ENCODE results near the gene SEPTIN7. TPM values are rescaled to one million over a fixed set of nuclear protein-coding genes. Genes with fewer than 3 reads are reported as not detected.

SEPTIN7 gene
- total RNA-seq, 1 experiment from 2014 or later: 140 TPM

DNA sequence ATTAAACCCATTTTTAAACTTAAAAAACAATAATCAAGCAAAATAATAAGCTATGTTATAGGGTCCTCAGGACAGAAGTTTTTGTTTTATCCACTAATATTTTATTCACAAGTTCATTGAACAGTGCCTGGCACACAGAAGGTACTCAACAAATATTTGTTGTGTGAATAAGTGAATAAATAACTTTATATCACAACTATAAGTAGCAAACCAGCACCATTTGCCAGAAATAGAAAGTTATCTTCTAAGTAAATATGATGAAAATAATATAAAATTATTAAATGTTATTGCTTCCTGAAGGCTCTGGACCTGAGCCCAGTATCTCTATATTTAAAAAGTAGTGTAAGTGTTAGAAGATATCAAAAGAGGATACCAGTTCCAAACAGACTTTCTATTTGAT is 29.1 kb upstream of the SEPTIN7 start:
- Histone ChIP-seq H2AFZ (ENCODE audit: low read depth, low read length, poor library complexity, severe bottlenecking) (no peak overlapping the region), H3K27me3 (ENCODE audit: insufficient read depth, low read length) (no peaks in the 10 kb centered on the region), H3K9ac (ENCODE audit: low read length) (no peak overlapping the region), H3K27ac (ENCODE audit: low read depth, low read length) (no peak overlapping the region), H3K79me2 (ENCODE audit: insufficient read depth, low read length) (no peaks in the 10 kb centered on the region), H3K4me3 (replicated peaks in 1 of 2; ENCODE audit: low read depth in 1 of 2, low read length in 2 of 2) (no peak overlapping the region), H3K4me2 (ENCODE audit: low read length) (no peak overlapping the region), H3K36me3 (ENCODE audit: control insufficient read depth in 1 of 2, insufficient read depth in 2 of 2, low read length in 2 of 2) (no peaks in the 10 kb centered on the region), H3K9me3 (ENCODE audit: control insufficient read depth in 1 of 2, insufficient read depth in 1 of 2, low read depth in 1 of 2, low read length in 2 of 2) (no peaks in the 10 kb centered on the region), H4K20me1 (ENCODE audit: insufficient read depth) (no peaks in the 10 kb centered on the region), H3K9me2 (ENCODE audit: insufficient read depth) (no peaks in the 10 kb centered on the region), H3K4me1 (ENCODE audit: control insufficient read depth in 1 of 2, insufficient read depth in 2 of 2, low read length in 2 of 2) (no peaks in the 10 kb centered on the region)
- intact Hi-C loops (cut with micrococcal nuclease): no loop called here
- no TSS peak for BruUV-seq (replicated peaks)
- POLR2A ChIA-PET: no interaction called here
- TF ChIP-seq TCF7L2 (IDR thresholded peaks at IDR 0.05; ENCODE audit: borderline replicate concordance, extremely low read depth, insufficient read depth, insufficient read length): no peak
- TF ChIP-seq CBX3 (IDR thresholded peaks at IDR 0.05; ENCODE audit: low read depth): no peak
- TF ChIP-seq RAD21 (IDR thresholded peaks at IDR 0.05; ENCODE audit: low read depth): no peak
- TF ChIP-seq ZFX (IDR thresholded peaks at IDR 0.05): no peak
- TF ChIP-seq, protein P1, sequence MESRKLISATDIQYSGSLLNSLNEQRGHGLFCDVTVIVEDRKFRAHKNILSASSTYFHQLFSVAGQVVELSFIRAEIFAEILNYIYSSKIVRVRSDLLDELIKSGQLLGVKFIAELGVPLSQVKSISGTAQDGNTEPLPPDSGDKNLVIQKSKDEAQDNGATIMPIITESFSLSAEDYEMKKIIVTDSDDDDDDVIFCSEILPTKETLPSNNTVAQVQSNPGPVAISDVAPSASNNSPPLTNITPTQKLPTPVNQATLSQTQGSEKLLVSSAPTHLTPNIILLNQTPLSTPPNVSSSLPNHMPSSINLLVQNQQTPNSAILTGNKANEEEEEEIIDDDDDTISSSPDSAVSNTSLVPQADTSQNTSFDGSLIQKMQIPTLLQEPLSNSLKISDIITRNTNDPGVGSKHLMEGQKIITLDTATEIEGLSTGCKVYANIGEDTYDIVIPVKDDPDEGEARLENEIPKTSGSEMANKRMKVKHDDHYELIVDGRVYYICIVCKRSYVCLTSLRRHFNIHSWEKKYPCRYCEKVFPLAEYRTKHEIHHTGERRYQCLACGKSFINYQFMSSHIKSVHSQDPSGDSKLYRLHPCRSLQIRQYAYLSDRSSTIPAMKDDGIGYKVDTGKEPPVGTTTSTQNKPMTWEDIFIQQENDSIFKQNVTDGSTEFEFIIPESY (IDR thresholded peaks at IDR 0.05; ENCODE audit: extremely low read depth, insufficient replicate concordance, low read length): no peak
- no peak for TF ChIP-seq FOSL1 (IDR thresholded peaks at IDR 0.05; ENCODE audit: low read depth)
- TF ChIP-seq POLR2A (IDR thresholded peaks at IDR 0.05; ENCODE audit: borderline replicate concordance, extremely low read depth, insufficient read depth, insufficient read length): no peak
- TF ChIP-seq SP1 (IDR thresholded peaks at IDR 0.05; ENCODE audit: low read depth): no peak
- TF ChIP-seq SRF (IDR thresholded peaks at IDR 0.05; ENCODE audit: low read depth): no peak
- TF ChIP-seq, protein P2, sequence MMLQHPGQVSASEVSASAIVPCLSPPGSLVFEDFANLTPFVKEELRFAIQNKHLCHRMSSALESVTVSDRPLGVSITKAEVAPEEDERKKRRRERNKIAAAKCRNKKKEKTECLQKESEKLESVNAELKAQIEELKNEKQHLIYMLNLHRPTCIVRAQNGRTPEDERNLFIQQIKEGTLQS (IDR thresholded peaks at IDR 0.05): no peak
- TF ChIP-seq EZH2phosphoT487 (IDR thresholded peaks at IDR 0.05; ENCODE audit: borderline replicate concordance): no peak
- no peak for TF ChIP-seq EGR1 (IDR thresholded peaks at IDR 0.05; ENCODE audit: low read depth)
- TF ChIP-seq, protein P3, sequence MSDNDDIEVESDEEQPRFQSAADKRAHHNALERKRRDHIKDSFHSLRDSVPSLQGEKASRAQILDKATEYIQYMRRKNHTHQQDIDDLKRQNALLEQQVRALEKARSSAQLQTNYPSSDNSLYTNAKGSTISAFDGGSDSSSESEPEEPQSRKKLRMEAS (IDR thresholded peaks at IDR 0.05): no peak
- no peak for TF ChIP-seq CEBPB (IDR thresholded peaks at IDR 0.05; ENCODE audit: low read depth)
- TF ChIP-seq YY1 (IDR thresholded peaks at IDR 0.05; ENCODE audit: extremely low read depth, insufficient replicate concordance, low read depth, low read length): no peak
- ATAC-seq: no peak
- RAD21 ChIA-PET (ENCODE audit: low non-redundant PET in 1 of 2, low total read pairs in 2 of 2, uncharacterized antibody in 2 of 2, unreplicated experiment in 2 of 2): no interaction called here
- DNase-seq (ENCODE audit: low read depth, low spot score): no peak
- CTCF ChIA-PET: no interaction called here

All from HCT116 (cell line).